GM19240 (cell line): ENCODE measurements around the gene RPL35.
"Not testable (repeated sequence)": the region's sequence is repeated elsewhere in the genome, so short reads cannot be mapped to it uniquely, and the experiment has no call there.

Source experiments
- DNase-seq: peaks from one replicate; pipeline ENCODE4 v3.0.0; 2011; ENCODE audit warnings: low spot score; ENCODE audit not compliant: insufficient read length

The RPL35 gene

DNA sequence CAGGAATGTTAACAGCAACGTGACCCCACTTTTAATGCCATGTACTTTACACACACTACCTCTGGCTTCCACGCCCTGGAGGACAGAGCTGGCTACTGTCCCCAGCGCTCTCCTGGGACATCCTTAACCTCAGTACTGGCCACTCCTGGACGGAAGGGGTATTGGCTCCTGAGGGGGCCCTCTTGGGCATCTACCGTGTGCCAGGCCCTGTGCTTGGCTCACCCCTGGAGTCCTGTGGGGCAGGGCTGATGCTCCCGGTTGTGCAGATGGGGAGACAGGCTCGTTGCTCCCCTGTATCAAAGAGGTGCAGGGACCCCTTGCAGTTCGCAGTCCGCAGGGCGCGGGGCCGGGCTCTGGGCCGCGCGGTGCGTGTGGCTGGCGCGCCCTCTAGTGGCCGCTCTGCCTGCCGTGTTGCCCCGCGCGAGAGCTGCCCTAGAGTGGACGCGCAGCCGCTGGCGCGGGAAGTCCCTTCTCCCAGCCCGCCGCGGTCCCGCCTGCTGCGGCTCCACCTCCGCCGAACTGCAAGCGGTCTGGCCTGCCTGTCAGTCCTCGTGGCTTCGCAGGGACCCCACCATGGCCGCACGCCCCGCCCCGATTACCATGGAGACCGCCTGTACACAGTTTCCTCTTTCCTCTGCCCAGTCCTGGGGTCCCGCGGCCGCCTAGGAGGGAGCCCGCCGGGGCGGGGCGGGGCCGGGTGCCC lies 8.8 kb downstream of the RPL35 start, which contains the start of gene WDR38:
Gene WDR38 (plus strand): TSS at position 632 of the 703 bp plus-strand sequence. CDS start 72 bp downstream, outside the sequence.
- DNase-seq: peak; percentile 64

DNA sequence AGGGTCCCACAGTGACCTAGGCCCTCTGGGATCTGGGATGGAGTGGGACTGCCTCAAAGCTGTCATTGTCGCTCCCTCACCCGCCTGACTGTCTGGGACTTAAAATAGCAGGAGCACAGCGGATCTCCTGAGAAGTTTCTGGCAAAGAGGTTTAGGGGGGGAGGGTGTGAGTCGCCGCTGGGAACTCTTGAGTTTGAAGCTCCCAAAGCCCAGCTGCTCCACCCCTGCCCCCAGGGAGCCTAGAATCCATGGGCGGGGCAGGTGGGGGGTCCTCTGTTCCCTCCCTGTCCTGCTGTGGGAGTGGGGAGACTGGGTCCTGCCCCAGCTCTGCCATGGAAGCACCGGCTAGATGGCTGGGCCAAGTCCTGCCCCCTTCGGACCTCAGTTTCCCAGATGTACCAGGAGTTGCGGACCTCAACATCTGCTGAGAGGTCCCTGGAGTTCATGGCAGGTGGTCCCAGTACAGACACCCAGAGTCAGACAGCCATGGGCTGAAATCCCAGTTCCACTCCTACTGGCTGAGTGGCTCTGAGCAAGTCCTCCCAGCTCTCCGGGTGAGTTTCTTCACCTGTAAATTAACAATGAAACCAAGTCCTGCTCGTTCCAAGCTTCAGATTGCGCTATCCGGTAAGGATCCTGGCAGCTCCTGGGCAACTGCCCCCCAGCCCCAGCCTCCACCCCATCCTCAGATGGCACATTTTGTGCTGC lies 9.5 kb downstream of the RPL35 start:
- no peak for DNase-seq

DNA sequence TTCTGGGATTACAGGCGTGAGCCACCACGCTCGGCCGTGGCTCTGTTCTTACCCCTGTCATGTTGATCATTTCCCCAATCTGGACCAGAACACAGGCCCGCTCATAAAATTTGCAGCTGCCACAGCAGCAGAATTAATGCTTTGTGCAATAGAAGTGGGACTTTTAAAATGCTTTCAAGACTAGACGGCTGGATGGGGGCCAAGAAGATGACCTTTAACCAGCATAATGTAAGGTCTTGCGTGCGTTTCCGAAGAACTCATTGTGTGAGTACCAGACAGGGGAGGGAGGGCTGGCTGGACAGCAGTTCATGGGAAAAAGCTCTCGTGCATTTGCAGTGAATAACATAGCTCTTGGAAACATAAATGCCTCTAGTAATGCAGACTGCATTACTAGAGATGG lies 12.0 kb downstream of the RPL35 start:
- DNase-seq: no peak

DNA sequence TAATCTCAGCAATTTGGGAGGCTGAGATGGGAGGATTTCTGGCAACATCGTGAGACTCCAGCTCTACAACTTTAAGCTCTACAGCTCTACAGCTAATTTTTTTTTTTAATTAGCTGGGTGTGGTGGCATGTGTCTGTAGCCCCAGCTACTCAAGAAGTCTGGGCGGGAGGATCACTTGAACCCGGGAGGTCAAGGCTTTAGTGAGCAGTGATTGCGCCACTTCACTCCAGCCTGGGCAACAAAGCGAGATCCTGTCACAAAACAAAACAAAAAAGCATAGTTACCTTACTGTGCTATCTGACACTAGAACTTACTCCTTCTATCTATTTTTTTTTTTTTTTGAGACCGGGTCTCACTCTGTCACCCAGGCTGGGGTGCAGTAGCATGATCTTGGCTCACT lies 14.8 kb downstream of the RPL35 start:
- DNase-seq: no peak

DNA sequence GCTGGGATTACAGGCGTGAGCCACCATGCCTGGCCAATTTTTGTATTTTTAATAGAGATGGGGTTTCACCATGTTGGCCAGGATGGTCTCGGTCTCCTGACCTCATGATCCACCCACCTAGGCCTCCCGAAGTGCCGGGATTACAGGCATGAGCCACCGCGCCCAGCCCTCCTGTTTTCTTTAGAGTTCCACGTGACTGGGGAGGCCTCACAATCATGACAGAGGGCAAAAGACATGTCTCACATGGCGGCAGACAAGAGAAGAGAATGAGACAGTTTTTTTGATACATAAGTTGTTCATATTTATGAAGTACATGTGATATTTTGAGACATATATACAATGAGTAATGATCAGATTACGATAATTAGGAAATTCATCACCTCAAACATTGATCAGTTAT lies 15.3 kb downstream of the RPL35 start:
- DNase-seq: not testable (repeated sequence)

DNA sequence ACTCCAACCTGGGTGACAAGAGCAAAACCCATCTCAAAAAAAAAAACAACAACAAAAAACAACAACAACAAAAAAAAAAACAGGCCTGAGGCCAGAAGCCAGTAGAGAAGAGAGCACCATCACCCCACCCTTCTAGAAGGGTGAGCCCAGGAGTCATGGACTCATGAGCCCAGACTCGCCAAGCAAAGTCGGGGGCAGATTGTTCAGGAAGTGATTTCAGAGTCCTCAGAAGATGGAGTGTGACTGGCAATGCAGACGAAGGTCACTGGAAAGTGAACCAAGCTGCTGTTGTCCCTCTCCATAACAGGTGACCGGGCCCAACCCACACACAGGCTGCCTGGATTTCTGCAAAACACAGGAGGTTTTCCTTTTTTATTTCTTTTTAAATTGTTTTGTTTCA lies 17.5 kb downstream of the RPL35 start:
- DNase-seq: no peak

DNA sequence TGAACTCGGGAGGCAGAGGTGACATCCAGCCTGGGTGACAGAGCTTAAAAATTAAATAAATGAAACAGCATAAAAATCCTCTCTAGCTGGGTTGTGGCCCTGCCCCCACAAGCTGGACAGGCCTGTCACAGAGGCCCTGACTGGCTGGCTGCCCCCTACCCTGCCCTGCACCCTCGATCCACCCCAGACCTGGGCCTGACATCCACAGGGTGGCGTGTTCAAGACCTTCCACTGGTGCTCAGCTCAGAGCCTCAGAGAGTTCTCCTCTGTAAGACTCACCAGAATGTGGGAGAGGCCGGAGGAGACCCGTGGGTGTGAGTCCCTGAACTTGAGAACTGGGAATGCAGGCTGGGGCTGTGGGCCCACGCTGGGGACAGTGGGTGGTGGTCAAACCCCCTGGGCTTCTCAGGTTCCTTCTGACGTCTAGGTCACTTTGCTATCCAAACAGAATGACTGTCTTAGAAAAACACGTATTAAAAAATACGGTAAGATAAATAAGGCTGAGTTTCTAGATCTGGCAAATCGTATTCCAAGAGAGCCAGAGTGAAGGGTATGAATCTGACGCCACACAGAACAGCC lies 18.2 kb downstream of the RPL35 start:
- DNase-seq: no peak

DNA sequence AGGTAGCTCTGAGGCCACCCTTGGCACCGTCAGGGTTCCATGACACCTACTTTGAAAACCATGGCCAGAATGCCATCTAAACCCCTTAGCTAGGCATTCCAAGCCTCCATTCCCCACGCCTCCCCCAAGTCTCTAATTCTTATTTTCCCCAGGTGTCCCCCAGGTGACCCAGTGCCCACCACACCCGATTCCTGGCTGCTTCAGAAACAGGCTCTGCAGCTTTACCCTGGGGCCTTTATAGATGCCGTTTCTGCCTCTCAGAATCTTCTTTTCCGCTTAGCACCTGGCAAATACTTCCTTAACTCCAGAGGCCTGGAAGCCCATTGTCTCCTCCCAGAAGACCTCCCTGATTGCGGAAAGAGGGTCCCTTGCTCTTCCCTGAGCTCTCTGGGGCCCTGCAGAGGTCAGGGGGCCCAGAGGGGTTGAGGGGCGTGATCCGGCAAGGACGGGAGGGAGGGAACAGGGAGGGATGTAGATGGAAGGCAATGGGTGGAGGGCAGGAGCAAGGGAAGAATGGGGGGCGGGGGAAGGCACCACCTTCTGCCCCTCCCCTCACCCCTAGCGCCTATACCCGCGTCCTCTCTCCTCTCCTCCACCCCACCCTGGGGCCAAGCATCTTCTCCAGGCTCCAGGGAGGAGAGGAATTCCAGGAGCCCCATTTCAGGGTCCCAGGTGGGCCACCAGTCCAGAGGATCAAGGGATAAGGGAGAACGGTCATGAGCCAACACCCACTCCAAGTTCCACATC lies 20.5 kb downstream of the RPL35 start:
- DNase-seq: no peak

DNA sequence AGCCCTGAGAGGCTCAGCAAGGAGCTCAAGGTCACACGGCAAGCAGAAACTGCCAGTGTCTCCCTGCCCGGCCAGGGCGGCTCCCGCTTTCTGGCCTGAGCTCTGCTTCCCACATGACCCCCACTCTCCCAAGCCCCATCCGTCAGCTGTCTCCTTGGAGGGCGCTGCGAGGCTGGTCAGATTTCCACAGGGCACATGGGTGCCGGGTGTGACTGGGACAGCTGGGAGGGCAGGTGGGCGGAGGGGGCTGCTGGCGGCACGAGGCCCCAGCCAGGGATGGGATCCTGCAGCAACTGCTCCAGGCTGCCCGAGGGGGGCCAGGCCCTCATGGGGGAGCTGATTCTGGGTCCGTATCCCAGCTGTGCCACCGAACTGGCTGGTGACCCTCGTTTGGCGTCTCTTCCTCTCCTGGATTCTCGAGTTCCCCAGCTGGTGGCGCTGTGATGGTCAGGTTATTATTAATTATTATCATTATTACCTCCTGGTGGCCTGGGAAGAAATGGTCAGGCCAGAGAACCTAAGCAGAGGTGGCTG lies 21.4 kb downstream of the RPL35 start:
- no peak for DNase-seq

DNA sequence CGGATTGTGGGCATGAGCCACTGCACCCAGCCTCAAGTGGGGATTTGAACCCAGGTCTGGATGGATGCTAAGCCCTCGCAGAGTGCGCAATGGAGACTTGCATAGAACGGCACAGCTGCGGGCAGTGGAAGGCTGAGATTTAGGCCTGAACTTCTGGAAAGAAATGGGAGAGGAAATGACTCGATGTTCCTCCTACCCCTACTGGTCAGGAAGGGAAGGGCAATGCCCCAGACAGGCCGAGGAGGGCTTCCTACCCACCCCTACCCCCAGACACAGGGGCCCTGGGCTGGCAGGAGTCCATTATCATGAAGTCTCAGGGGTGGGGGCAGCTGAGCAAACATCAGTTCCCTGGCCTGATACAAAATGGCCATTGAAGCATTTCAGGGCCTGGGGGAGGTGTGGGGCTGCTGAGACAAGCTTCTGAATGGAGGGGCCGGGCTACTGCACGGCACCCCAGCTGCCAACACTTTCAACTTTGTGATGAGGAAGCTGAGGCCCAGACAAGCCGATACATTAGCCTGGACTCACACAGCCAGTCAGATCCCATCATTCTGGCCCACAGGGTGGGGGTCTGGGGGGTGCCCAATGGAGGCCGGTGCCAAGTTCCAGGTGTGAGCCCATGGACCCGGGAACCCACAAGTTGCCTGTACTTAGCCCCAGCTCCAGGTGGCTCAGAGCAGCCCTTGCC lies 22.0 kb downstream of the RPL35 start:
- no peak for DNase-seq

DNA sequence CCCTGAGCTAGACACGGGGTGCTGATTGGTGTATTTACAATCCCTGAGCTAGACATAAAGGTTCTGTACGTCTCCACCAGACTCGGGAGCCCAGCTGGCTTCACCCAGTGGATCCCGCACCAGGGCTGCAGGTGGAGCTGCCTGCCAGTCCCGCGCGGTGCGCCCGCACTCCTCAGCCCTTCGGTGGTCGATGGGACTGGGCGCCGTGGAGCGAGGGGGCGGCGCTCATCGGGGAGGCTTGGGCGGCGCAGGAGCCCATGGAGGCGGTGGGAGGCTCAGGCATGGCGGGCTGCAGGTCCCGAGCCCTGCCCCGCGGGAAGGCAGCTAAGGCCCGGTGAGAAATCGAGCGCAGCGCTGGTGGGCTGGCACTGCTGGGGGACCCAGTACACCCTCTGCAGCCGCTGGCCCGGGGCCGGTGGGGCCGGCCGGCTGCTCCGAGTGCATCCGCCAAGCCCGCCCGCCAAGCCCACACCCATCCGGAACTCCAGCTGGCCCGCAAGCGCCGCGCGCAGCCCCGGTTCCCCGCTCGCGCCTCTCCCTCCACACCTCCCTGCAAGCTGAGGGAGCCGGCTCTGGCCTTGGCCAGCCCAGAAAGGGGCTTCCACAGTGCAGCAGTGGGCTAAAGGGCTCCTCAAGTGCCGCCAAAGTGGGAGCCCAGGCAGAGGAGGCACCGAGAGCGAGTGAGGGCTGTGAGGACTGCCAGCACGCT lies 23.0 kb downstream of the RPL35 start:
- not testable (repeated sequence) for DNase-seq

DNA sequence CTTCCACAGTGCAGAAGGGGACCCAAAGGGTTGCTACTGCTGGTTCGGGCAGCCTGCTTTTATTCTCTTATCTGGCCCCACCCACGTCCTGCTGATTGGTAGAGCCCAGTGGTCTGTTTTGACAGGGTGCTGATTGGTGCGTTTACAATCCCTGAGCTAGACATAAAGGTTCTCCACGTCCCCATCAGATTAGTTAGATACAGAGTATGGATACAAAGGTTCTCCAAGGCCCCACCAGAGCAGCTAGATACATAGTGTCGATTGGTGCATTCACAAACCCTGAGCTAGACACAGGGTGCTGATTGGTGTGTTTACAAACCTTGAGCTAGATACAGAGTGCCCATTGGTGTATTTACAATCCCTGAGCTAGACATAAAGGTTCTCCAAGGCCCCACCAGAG lies 23.6 kb downstream of the RPL35 start:
- DNase-seq: not testable (repeated sequence)

DNA sequence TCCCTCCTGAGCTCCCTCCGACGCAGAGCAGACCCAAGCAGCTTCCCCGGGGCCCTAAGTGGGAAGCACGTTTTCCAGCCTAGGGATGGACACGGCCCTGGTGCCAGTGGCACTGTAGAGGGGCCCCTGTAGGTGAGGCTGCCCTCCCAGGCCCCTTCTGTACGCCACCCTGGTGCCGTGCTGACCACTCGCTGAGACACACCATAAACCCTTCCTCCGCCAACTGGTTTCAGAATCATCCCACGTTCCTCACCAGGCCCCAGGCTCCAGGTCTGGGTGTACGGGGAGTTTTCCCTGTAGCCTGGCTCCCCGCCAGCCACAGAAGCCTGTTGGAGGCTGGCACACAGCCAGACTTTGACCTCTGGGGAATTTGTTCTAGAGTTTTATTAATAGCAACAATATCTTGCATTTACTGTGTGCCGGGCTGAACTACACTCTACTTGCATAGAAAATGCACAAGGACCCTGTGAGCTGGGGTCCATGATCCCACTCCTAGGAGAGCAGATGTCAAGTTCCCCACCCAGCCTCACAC lies 26.7 kb downstream of the RPL35 start:
- DNase-seq: no peak

DNA sequence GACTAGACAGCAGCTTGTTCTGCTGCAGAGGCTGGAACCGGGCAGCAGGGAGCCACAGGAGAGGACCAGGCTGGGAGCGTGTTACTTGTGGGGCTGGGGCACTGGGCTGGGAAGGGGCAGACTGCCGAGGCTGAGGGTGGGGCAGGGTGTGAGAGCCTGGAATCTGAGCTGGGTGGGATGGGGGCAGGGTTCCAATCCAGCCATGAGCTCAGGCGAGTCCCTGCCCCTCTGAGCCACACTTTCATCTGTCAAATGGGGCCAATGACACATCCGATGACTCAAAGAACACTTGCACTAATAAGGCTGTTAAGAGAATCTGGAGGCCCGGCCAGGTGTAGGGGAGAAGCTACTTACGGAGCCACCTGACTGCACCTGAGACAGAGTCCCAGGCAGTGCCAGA lies 27.2 kb downstream of the RPL35 start:
- DNase-seq: no peak

DNA sequence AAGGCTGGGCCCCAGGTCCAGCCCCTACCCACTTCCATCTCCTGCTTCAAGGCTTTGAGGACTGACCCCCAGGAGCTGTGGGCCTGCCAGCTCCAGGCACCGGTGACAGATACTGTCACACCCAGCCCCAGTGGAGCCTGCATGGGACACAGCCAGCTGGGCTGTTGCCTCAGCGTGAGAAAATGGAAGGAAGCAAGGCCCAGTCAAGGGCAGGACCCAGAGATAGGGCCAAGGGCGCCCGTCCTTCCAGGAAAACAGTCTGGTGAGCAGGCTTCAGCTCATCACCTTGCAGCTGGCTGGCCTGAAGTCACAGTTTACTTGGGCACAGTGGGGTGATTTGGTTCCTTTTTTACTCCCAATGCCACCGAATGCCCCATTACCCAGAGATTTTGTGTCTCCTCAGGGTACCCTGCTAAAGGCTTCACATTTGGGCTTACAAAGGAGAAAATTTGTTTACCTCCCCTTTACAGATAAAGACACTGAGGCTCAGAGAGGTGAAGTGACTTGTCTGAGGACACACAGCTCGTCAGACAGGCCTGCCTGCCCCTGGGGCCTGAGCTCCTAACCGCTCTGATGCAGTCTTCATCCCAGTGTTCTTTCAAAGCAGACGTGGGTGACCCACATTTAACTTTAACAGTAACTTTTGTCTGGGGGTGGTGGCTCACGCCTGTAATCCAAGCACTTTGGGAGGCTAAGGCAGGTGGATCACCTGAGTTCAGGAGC lies 30.0 kb downstream of the RPL35 start:
- DNase-seq: no peak

DNA sequence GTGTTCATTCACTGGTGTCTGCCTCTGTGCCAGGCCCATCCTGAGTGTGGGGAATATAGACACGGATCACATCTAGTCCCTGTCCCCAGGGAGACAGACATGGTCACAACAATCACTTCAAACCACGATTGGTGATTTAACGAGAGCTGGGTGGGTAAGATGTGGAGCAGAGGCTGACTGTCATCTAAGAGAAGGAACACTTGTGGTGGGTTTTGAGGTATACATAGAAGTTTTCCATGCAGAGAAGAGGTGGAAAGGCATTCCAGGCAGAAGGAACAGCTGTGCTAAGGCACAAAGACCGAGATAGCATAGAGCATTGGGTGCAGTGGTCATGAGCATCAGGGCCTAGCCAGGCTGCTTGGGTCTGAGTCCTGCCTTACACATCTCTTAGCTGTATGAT lies 31.2 kb downstream of the RPL35 start:
- no peak for DNase-seq

DNA sequence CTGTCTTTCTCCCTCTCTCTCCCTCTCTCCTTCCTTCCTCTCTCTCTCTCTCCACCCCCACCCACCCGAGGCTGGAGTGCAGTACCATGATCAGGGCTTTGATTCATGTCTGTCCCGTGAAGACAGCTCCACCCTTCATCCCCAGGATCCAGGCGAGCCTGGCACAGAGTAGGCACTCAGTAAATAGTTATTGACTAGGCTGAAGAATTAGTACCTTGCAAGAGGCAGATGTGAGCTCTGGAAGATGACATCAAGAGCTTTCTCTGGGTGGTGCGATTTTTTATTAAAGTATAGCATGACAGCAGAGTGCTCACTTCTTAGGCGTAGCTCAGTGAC lies 32.5 kb downstream of the RPL35 start:
- DNase-seq: no peak

DNA sequence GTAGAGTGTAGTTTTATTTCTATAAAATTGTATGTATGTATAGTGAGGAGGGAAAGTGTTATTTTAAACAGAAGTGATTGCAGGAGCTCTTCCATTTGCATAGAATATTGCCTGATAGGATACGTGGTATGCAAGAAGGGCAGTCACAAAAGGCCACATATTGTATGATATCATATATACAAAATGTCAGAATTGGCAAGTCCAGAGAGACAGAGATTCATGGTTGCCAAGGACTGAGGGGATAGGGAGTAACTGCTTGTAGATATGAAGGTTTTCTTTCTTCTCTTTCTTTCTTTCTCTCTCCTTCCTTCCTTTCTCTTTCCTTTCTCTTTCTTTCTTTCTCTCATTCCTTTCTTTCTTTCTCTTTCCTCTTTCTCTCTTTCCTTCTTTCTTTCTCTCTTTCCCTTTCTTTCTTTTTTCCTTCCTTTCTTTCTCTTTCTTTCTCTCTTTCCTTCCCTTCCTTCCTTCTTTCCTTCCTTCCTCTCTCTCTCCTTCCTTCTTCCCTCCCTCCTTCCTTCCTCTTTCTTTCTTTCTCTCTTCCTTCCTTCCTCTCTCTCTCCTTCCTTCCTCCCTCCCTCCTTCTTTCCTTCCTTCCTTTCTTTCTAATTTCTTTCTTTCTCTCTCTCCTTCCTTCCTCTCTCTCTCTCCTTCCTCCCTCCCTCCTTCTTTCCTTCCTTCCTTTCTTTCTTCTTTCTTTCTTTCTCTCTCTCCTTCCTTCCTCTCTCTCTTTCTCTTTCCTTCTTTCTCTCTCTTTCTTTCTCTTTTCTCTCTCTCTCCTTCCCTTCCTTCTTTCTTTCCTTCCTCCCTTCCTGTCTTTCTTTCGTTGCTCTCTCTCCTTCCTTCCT lies 33.0 kb downstream of the RPL35 start:
- DNase-seq: no peak
